ENCODE measurements around the gene CD274.
A peak's percentile ranks its signal among the peaks of the same experiment; 100 is the strongest.
"Not testable (repeated sequence)": the region's sequence is repeated elsewhere in the genome, so short reads cannot be mapped to it uniquely, and the experiment has no call there.

The CD274 gene

GRCh38 chr9:5488221-5489008, 38.1 kb downstream of the CD274 start:
- no peak overlapping the region for H3K4me3 ChIP-seq (ENCODE audit: low read depth, low read length)
- TF ChIP-seq CTCF (IDR thresholded peaks at IDR 0.05; ENCODE audit: insufficient read depth, low read depth, low read length, missing control alignments): no peak
- no peak for DNase-seq (ENCODE audit: low read depth)

- no peak for TF ChIP-seq CTCF (IDR thresholded peaks at IDR 0.05; ENCODE audit: insufficient read depth, low read depth, low read length, missing control alignments)
- H3K4me3 ChIP-seq (ENCODE audit: low read depth, low read length): no peak overlapping the region
- no peak for DNase-seq (ENCODE audit: low read depth)
Measured at GRCh38 chr9:5489630-5490490, 39.5 kb downstream of the CD274 start.

GRCh38 chr9:5492965-5493678, 42.8 kb downstream of the CD274 start:
- H3K4me3 ChIP-seq (ENCODE audit: low read depth, low read length): peak overlapping the region; percentile 4
- peak; percentile 48 for DNase-seq (ENCODE audit: low read depth)
- TF ChIP-seq CTCF (IDR thresholded peaks at IDR 0.05; ENCODE audit: insufficient read depth, low read depth, low read length, missing control alignments): no peak

GRCh38 chr9:5493679-5494511, 43.6 kb downstream of the CD274 start:
- peak; percentile 95 for DNase-seq (ENCODE audit: low read depth)
- peak overlapping the region; percentile 31 for H3K4me3 ChIP-seq (ENCODE audit: low read depth, low read length)
- no peak for TF ChIP-seq CTCF (IDR thresholded peaks at IDR 0.05; ENCODE audit: insufficient read depth, low read depth, low read length, missing control alignments)

GRCh38 chr9:5494765-5495164, 44.4 kb downstream of the CD274 start:
- H3K4me3 ChIP-seq (ENCODE audit: low read depth, low read length); DNase-seq (ENCODE audit: low read depth): not testable (repeated sequence)

- no peak for TF ChIP-seq CTCF (IDR thresholded peaks at IDR 0.05; ENCODE audit: insufficient read depth, low read depth, low read length, missing control alignments)
- DNase-seq (ENCODE audit: low read depth): no peak
- no peak overlapping the region for H3K4me3 ChIP-seq (ENCODE audit: low read depth, low read length)
Measured at GRCh38 chr9:5499157-5499556, 48.8 kb downstream of the CD274 start.
